K562 (cell line): ENCODE data around the gene MT4. TPM values are rescaled to one million over a fixed set of nuclear protein-coding genes. Genes with fewer than 3 reads are reported as not detected.

ENCODE experiments used
- ATAC-seq: fragments of 200-7000 bp; cut with Tn5 transposase; 3 replicates; pipeline ENCODE4 v1.9.1; 2020; ENCODE audit warnings: moderate library complexity
- BruUV-seq: library from RNA; stranded (reverse); fragments of 400-500 nt; replicated peaks from 2 replicates; lab custom pipeline; 2021; lab: Mats Ljungman, UMichigan
- CTCF ChIA-PET: fragments of 300-600 bp; formaldehyde crosslinking; extraction: SDS; loops from one replicate; lab custom pipeline; 2021; ENCODE audit warnings: low intra/inter-chr PET ratio; lab: Yijun Ruan, JAX
- POLR2A ChIA-PET: fragments of 300-600, 350-650 bp; sonication (Branson Sonifier 250); formaldehyde crosslinking; extraction: SDS; loops from one replicate; lab custom pipeline; 2021; ENCODE audit warnings: antibody characterized with exemption, inconsistent platforms; lab: Yijun Ruan, JAX
- DNase-seq, 4 experiments: peaks; one replicate each; pipeline versions ENCODE4 v3.0.0 to v3.0.0-alpha.2; 2011 to 2018; ENCODE audit warnings: low spot score in 3 of 4, mixed read lengths in 3 of 4; ENCODE audit errors: extremely low read depth in 1 of 4
- FAIRE-seq: peaks from 2 replicates; lab custom pipeline; 2011; peaks lifted over from hg19 to GRCh38; lab: Jason Lieb, UNC
- H2AFZ ChIP-seq: 2 replicates; pipeline ENCODE4 v1.6.0; 2011; ENCODE audit warnings: low read depth, low read length, control low read depth, inconsistent platforms
- H3K27ac ChIP-seq: fragments of 200-600 bp; 3 replicates; pipeline ENCODE4 v1.8.0; 2011; ENCODE audit warnings: low read depth, mild to moderate bottlenecking, control low read depth, inconsistent platforms, low read length, moderate library complexity, mixed read lengths; ENCODE audit errors: extremely low read depth
- H3K27me3 ChIP-seq, 2 experiments: fragments of 300-600 bp in 1 of 2; 2 replicates in 1 of 2; 3 replicates in 1 of 2; pipeline versions ENCODE4 v1.6.0 to v1.8.0; 2011; ENCODE audit warnings: inconsistent platforms in 2 of 2, low read length in 2 of 2, mild to moderate bottlenecking in 1 of 2, mixed read lengths in 1 of 2, moderate library complexity in 1 of 2; ENCODE audit not compliant: control insufficient read depth in 2 of 2, insufficient read depth in 2 of 2
- H3K36me3 ChIP-seq: fragments of 300-600 bp; 3 replicates; pipeline ENCODE4 v1.8.0; 2011; ENCODE audit warnings: mild to moderate bottlenecking, low read length, inconsistent platforms; ENCODE audit not compliant: control insufficient read depth, insufficient read depth
- H3K4me1 ChIP-seq, 2 experiments: fragments of 200-600 bp in 1 of 2; replicated peaks in 1 of 2; 2 replicates in 1 of 2; 3 replicates in 1 of 2; pipeline versions ENCODE4 v1.5.1 to v1.8.0; 2011; ENCODE audit warnings: inconsistent platforms in 2 of 2, low read length in 2 of 2, mild to moderate bottlenecking in 1 of 2, mixed read lengths in 1 of 2, moderate library complexity in 1 of 2; ENCODE audit not compliant: control insufficient read depth in 2 of 2, insufficient read depth in 2 of 2
- H3K4me2 ChIP-seq: 2 replicates; pipeline ENCODE4 v1.6.1; 2011; ENCODE audit warnings: low read length, control low read depth, inconsistent platforms, mixed read lengths; ENCODE audit not compliant: insufficient read depth
- H3K4me3 ChIP-seq: fragments of 200-600 bp; sonication (generic), shearing (Covaris generic); 2 replicates; pipeline ENCODE4 v1.5.1; 2016; ENCODE audit warnings: control low read depth, inconsistent platforms
- H3K79me2 ChIP-seq: fragments of 200-600 bp; 3 replicates; pipeline ENCODE4 v1.8.0; 2011; ENCODE audit warnings: low read length, inconsistent platforms; ENCODE audit not compliant: control insufficient read depth, insufficient read depth
- H3K9ac ChIP-seq, 2 experiments: 2 replicates each; pipeline versions ENCODE4 v1.6.0 to v1.6.1; 2011; ENCODE audit warnings: low read depth in 2 of 2, low read length in 2 of 2, control low read depth in 1 of 2, inconsistent platforms in 1 of 2, mild to moderate bottlenecking in 1 of 2, mixed read lengths in 1 of 2; ENCODE audit not compliant: insufficient read depth in 1 of 2
- H3K9me1 ChIP-seq: one replicate; pipeline ENCODE4 v1.6.0; 2011; ENCODE audit warnings: inconsistent platforms, mild to moderate bottlenecking, low read length, moderate library complexity; ENCODE audit not compliant: control insufficient read depth, insufficient read depth
- H3K9me3 ChIP-seq: replicated peaks from 2 replicates; pipeline ENCODE4 v1.5.1; 2011; ENCODE audit warnings: low read depth, low read length, inconsistent platforms; ENCODE audit not compliant: control insufficient read depth, insufficient read depth
- H4K20me1 ChIP-seq: replicated peaks from 2 replicates; pipeline ENCODE4 v1.6.1; 2011; ENCODE audit warnings: low read length, inconsistent platforms, mixed read lengths; ENCODE audit not compliant: control insufficient read depth, insufficient read depth
- BDP1 ChIP-seq: IDR thresholded peaks from 3 replicates; pipeline ENCODE4 v1.6.1; 2011; ENCODE audit not compliant: insufficient read length, insufficient read depth
- HCFC1 ChIP-seq: IDR thresholded peaks from 2 replicates; pipeline ENCODE4 v1.6.1; 2012; ENCODE audit warnings: low read depth, low read length, improper control_type of control experiment
- NCOA1 ChIP-seq: fragments of 450-650 bp; IDR thresholded peaks from 2 replicates; pipeline ENCODE4 v1.6.1; 2016; ENCODE audit warnings: low read depth
- RBFOX2 ChIP-seq: fragments of 200-400 bp; formaldehyde crosslinking; IDR thresholded peaks from 2 replicates; pipeline ENCODE4 v1.6.1; 2017; ENCODE audit warnings: low read depth, mild to moderate bottlenecking, low read length, moderate library complexity
- TARDBP ChIP-seq: fragments of 450-650 bp; IDR thresholded peaks from 2 replicates; pipeline ENCODE4 v1.6.1; 2016
- ZEB2 ChIP-seq: fragments of 450-650 bp; IDR thresholded peaks from 2 replicates; pipeline ENCODE4 v1.6.1; 2016
- ZFPM2 ChIP-seq: fragments of 250-450 bp; sonication (Bioruptor Pico); IDR thresholded peaks from 2 replicates; pipeline ENCODE4 v1.5.1; 2022; ENCODE audit warnings: mild to moderate bottlenecking
- ZNF232 ChIP-seq: sonication (generic); formaldehyde crosslinking; IDR thresholded peaks from 2 replicates; pipeline ENCODE4 v1.8.0; 2022; ENCODE audit warnings: mild to moderate bottlenecking, missing genetic modification reagents
- WGBS: fragments of 100-300 bp; shearing (Covaris generic); methylation state at CpG from one replicate; pipeline ENCODE4 v1.1.6; 2016; ENCODE audit warnings: low coverage, mixed read lengths; ENCODE audit not compliant: insufficient coverage; ENCODE audit errors: missing lambda C conversion rate; 5-methylcytosine and 5-hydroxymethylcytosine counted together
- in situ Hi-C: fragments of 300-500 bp; cut with MboI; formaldehyde crosslinking; loops from 4 replicates; pipeline ENCODE4 v1.15.0; 2018; ENCODE audit warnings: inconsistent platforms, mixed read lengths
- intact Hi-C: fragments of 100-400 bp; cut with micrococcal nuclease; formaldehyde crosslinking; loops from 2 replicates; pipeline ENCODE4 v1.14.2; 2022
- polyA plus RNA-seq, 8 experiments: library from polyadenylated mRNA; depleted of rRNA in 4 of 8; stranded (reverse) in 5 of 8; unstranded in 3 of 8; fragments of >200 nt; fragmentation: Nextera tagmentation in 2 of 8; fragmentation: Illumina TruSeq in 1 of 8; extraction: Ambion mirVana in 2 of 8; extraction: Trizol in 1 of 8; gene quantifications; 2 replicates each; pipeline versions ENCODE4 v1.2.1 to v1.2.3, GENCODE V29; 2011 to 2014; ENCODE audit warnings: inconsistent platforms in 1 of 8, missing spikeins in 1 of 8
- total RNA-seq, 7 experiments: library from RNA; depleted of rRNA in 6 of 7; stranded (reverse); fragments of >200 nt in 6 of 7; fragmentation: Illumina TruSeq in 2 of 7; extraction: Trizol in 2 of 7; gene quantifications; 2 replicates each; pipeline versions ENCODE4 v1.2.1 to v1.2.3, GENCODE V29; 2011 to 2021; ENCODE audit warnings: low replicate concordance in 1 of 7
- TF ChIP-seq, protein P1 (sequence below): fragments of 450-650 bp; IDR thresholded peaks from 2 replicates; pipeline ENCODE4 v1.6.1; 2017; ENCODE audit warnings: antibody characterized with exemption, mild to moderate bottlenecking
- TF ChIP-seq, protein P2 (sequence below): fragments of 250-450 bp; sonication (Bioruptor Pico); IDR thresholded peaks from 2 replicates; pipeline ENCODE4 v1.5.0; 2020; ENCODE audit warnings: mild to moderate bottlenecking
- TF ChIP-seq, protein P3 (sequence below): sonication (generic); formaldehyde crosslinking; IDR thresholded peaks from 2 replicates; pipeline ENCODE4 v1.8.0; 2022; ENCODE audit warnings: mild to moderate bottlenecking, missing genetic modification reagents

Gene MT4
- total and polyA plus RNA-seq, 9 of the 15 experiments (the other 6 are each of a cell fraction or from before 2014, with no cell fraction given), result not detected

DNA sequence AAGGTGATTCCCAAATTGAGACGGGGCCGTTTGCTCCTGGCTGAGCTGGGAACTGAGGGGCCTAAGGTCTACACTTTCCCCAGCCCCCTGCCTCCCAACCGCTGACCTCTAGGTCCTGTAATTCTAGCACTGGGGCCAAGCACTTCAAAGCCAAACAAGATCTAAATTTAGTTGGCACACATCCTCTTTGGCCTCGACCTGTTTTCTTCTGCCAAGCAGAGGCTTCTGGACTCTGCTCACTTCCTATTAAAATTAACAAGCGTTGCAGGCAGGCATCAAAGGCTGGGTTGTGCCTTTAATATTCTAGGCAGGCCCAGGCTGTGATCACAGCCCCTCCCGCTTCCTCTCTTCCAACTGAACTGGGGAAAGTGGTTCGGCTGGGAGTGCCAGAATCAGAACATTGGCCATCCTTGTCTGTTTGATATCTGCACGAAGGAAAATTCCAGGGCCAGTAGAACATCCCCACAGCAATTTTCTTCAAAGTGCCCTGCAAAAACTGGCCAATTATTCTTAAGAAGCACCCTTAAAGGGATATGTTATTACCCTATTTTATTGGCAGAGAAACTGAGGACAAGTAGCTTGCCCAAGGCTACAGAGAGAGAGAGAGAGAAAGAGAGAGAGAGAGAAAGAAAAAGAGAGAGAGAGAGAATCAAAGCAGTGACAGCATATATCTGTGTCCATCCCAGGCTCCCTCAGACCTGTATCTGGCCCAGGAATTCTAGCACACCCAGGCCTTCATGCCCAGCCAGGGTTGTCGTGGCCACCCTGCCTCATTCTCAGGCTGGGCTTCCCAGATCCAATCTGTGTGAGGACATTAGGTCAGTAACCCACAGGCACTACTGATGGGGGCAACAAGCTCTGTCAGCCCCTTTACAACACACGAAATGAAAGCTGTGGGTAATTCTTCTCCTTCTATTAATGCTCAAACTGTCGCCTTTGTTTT, 12.8 kb upstream of the MT4 start:
- Histone ChIP-seq H3K4me2 (no peak overlapping the region), H3K4me3 (no peak overlapping the region)
- POLR2A ChIA-PET, result interaction anchor here (1.0 to 1.2 kb wide), 2 partner anchors 25 to 84 kb away, joined by 3 read pairs; no protein-coding TSS in a partner anchor
- intact Hi-C loops, result no loop called here
- TF ChIP-seq ZEB2, result no peak
- TF ChIP-seq HCFC1, result no peak
- TF ChIP-seq NCOA1, result no peak
- TF ChIP-seq, protein P1, sequence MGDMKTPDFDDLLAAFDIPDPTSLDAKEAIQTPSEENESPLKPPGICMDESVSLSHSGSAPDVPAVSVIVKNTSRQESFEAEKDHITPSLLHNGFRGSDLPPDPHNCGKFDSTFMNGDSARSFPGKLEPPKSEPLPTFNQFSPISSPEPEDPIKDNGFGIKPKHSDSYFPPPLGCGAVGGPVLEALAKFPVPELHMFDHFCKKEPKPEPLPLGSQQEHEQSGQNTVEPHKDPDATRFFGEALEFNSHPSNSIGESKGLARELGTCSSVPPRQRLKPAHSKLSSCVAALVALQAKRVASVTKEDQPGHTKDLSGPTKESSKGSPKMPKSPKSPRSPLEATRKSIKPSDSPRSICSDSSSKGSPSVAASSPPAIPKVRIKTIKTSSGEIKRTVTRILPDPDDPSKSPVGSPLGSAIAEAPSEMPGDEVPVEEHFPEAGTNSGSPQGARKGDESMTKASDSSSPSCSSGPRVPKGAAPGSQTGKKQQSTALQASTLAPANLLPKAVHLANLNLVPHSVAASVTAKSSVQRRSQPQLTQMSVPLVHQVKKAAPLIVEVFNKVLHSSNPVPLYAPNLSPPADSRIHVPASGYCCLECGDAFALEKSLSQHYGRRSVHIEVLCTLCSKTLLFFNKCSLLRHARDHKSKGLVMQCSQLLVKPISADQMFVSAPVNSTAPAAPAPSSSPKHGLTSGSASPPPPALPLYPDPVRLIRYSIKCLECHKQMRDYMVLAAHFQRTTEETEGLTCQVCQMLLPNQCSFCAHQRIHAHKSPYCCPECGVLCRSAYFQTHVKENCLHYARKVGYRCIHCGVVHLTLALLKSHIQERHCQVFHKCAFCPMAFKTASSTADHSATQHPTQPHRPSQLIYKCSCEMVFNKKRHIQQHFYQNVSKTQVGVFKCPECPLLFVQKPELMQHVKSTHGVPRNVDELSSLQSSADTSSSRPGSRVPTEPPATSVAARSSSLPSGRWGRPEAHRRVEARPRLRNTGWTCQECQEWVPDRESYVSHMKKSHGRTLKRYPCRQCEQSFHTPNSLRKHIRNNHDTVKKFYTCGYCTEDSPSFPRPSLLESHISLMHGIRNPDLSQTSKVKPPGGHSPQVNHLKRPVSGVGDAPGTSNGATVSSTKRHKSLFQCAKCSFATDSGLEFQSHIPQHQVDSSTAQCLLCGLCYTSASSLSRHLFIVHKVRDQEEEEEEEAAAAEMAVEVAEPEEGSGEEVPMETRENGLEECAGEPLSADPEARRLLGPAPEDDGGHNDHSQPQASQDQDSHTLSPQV, result no peak
- TF ChIP-seq BDP1, result no peak
- TF ChIP-seq ZFPM2 (CRISPR knock-in tag), result no peak
- no peak for TF ChIP-seq TARDBP
- TF ChIP-seq, protein P2, sequence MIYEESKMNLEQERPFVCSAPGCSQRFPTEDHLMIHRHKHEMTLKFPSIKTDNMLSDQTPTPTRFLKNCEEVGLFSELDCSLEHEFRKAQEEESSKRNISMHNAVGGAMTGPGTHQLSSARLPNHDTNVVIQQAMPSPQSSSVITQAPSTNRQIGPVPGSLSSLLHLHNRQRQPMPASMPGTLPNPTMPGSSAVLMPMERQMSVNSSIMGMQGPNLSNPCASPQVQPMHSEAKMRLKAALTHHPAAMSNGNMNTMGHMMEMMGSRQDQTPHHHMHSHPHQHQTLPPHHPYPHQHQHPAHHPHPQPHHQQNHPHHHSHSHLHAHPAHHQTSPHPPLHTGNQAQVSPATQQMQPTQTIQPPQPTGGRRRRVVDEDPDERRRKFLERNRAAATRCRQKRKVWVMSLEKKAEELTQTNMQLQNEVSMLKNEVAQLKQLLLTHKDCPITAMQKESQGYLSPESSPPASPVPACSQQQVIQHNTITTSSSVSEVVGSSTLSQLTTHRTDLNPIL (CRISPR knock-in tag), result no peak
- TF ChIP-seq, protein P3, sequence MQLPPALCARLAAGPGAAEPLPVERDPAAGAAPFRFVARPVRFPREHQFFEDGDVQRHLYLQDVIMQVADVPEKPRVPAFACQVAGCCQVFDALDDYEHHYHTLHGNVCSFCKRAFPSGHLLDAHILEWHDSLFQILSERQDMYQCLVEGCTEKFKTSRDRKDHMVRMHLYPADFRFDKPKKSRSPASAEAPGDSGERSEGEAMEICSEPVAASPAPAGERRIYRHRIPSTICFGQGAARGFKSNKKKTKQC (CRISPR knock-in tag), result no peak
- no peak for TF ChIP-seq ZNF232 (CRISPR knock-in tag)
- no peak for TF ChIP-seq RBFOX2
- TF ChIP-seq, all 486 proteins: peak for 0
- H3K27ac ChIP-seq, result no peak overlapping the region
- peaks cover under 1% of the 10 kb centered on the region for H3K9me1 ChIP-seq
- in situ Hi-C loops, result no loop called here
- WGBS, result 2% methylated on average over 11 of the region's 11 CpGs
- DNase-seq, result no peak
- peaks cover 35 to 55% of the 10 kb centered on the region in 2 experiments for H3K27me3 ChIP-seq
- H3K9ac ChIP-seq, result no peak overlapping the region
- peaks cover 0 to 11% of the 10 kb centered on the region in 2 experiments; a peak in 2 of 5 replicates for H3K4me1 ChIP-seq
- no peak for FAIRE-seq
- 0 out of 2 replicates have a peak, but pooled peaks cover 3% of the 10 kb centered on the region for H4K20me1 ChIP-seq
- no TSS peak for BruUV-seq
- H2AFZ ChIP-seq, result no peak overlapping the region
- ATAC-seq, result no peak
- CTCF ChIA-PET, result no interaction called here
- H3K36me3 ChIP-seq, result no peaks in the 10 kb centered on the region
- no peaks in the 10 kb centered on the region for H3K79me2 ChIP-seq
- H3K9me3 ChIP-seq, result no peaks in the 10 kb centered on the region
